ENCODE results near the gene PHACTR1.
A peak's percentile ranks its signal among the peaks of the same experiment; 100 is the strongest.

The PHACTR1 gene

GRCh38 chr6:13262302-13263230 is 546.0 kb downstream of the PHACTR1 start:
- no peak for DNase-seq (ENCODE audit: low read depth in 2 of 2)

GRCh38 chr6:13263669-13264068 is 547.1 kb downstream of the PHACTR1 start:
- no peak for DNase-seq (ENCODE audit: low read depth in 2 of 2)

- DNase-seq (ENCODE audit: low read depth in 2 of 2) = no peak
Observed at GRCh38 chr6:13267142-13267651, 550.6 kb downstream of the PHACTR1 start.

DNA sequence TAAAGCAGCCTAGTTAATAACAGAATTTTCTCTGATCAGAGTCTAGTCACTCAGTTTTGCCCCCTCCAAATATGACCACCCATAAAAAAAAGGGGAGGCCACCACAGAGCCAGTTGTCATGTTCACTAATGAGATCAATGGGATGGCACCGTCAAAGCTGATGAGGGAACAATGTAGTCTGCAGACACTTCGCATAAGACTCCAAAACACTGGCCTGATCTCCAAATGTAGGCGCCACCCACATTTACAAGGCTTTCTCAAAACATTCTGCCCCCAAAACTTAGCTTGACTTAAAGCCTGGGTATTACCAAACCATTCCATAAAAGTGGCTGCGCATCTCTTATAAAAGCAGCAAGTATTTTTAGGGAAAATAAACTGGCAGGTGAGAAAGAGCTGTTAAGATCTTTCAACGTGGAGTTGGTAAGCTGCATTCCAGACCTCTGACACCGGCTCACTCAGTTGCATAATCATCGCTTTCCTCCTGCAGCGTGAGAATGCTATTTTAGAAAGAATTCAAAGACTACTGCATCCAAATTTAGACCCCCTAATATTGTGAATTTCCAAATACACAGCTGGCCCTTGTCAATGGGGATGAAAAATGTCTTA is 552.4 kb downstream of the PHACTR1 start:
- DNase-seq (ENCODE audit: low read depth in 2 of 2) = no peak

DNA sequence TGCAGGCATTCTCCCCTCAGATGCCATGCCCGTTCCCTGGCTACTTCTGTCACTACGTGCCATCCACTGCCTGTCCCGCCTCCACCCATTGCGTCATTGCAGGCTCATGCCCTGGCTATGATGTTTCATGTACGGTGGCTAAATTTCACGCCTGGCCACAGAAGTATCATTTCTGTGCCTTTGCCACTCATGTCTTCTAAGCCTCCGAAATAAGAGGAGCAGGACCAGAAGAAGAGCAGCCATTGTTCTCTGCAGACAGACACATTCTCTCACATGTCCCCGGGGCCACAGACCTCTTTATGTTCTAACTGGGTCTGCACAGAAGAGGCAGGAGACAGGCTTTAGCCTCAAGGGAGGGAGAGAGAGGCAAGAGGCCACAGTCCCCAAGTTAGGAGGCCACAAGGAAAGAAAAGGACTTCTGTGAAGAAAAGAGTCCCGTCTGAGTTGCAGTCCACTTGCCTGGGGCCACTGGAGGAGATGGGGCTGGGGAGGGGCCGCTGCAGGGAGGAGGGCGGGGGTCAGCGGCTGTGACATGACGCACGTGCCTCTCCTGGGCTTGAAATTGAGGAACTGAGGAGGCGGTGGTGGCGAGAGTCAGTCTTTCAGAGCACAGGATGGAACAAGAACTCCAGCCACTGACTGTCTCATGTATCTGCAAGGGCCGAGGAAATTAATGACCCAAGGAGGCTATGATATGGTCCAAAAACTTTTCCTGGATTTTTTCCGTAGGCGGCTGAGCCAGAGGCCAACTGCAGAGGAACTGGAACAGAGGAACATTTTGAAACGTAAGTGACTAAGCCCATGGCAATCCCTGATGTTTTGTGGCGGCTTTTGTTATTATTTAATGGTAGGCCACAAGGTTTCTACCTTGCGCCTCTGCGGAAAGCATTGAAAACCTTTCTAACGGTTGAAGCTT is 555.8 kb downstream of the PHACTR1 start:
- peak in 1 of 2 donors; percentile 7 for DNase-seq (ENCODE audit: low read depth in 2 of 2)

DNA sequence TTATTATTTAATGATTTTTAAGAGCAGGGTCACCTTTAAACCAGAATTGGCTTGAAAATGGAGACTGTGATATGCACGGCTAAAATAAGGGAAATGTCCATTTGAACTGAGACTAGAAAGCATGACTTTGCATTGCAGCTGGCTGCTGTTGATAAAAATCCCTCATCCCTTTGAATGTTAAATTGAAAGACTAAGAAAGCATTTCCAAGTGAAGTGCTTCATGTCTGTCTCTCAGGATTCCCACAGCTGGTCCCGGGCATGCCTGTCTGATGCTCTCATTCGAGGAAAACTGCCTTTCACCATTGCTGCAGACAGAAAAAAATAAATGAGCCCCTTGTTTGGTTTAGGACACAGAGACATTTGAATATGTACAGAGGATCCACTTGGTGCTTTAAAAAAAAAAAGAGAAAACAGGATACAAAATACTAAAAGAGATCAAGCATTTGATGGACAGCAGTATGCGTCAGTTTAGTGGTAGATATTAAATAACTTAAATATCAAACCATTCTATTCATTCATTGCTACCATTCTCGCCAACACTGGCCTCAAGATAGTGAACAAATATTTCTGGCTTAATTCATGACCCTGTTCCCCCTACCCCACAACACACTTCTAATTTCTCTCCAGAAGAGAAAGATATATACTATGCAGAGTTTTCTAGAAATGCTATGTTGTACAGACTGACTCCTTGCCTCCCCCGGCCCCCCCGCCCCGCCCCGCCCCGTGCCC is 556.8 kb downstream of the PHACTR1 start:
- DNase-seq (ENCODE audit: low read depth in 2 of 2) = no peak

DNA sequence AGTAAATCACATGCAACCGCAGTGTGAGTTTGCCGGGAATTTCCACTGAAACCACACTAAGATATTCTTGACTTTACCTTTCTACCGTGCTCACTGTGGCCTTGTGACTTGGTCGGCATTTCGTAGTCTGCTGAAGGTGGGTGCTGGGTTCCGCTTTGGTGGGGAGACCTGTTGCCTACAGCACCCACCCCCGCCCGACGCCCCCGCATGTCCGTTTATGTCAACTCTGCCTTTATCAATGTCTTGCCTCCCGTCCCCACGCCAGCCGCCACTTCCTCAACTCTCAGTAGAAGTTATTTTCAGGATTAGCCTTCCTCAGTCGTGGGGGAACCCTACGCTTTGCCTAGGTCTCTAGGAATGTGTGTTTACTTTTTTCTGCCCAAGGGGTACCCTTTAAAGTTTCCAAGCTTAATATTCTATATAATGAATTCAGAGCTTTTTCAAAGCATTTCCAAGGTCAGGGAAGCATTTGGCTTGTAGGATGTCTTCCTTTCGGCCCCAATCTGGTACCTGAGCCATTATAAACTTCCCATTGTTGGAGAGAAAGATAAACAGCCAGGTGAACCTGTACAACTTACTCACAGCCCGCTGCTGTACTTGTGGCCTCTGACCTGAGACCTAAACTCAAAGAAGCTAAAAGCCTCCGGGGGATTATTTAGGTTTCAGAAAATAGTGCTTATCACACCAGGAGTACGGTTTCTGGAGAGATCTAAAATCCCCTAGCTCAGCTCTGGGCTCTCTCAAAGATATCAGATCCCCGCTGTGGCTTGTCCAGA is 557.6 kb downstream of the PHACTR1 start:
- peak; percentile 78 to 80 for DNase-seq (ENCODE audit: low read depth in 2 of 2)

DNA sequence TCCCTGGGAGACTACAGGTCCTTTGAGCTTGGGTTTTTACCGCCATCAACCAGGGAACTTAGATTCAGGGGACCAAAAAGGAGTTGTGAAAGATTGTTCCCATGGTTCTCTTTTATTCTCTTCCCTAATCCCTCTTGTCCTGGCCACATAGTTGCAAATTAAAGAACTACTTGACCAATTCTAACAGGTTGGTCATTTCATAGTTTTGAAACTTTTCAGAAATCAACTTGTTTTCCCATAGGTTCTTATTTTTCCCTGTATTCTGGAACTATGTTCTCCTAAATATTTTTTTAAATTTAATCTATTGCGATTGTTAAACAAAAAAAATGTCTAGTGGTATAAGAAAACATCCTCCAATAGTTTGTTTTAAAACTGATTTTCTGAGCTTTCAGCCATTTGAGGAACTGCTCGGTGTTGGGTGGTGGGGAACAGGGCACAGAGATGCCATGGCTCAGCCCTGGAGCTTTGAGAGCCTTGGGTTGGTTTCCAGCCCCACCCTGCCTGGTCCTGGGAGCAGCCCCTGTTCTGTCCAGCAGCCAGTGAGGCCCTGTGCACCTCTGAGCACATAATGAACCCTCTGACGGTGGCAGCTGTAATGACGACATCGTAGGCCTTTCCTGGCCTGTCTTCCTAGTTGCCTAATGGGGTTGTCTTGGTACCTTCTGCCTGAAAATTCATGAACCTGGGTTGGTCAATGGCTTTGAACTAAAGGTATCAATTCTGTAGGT is 558.3 kb downstream of the PHACTR1 start:
- DNase-seq (ENCODE audit: low read depth in 2 of 2) = no peak

DNA sequence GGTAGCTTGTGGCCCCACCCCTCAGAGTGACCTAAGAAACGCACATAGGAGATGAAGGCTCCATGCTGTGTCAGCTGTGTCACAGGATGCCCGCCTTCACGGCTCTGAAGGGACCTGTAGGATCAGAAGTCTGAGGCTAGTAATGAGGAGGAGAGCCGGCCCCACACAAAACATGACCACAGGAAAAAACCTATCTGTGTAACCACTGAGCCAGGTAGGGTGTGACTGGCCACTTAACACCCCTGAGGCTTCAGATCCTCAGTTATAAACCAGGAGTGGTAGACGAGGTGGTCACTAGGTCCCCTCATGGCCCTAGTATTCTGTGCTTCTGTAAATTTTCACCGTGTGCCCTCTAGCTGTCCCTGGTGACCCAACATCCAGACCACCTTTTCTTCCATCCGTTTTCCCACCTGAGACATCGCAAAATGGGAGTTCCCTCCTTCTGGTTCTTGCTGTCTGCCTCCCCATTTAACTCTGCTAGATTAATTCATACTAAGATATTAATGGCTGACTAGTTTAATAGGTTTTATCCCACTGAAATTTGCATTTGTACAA is 558.9 kb downstream of the PHACTR1 start:
- no peak for DNase-seq (ENCODE audit: low read depth in 2 of 2)

- no peak for DNase-seq (ENCODE audit: low read depth in 2 of 2)
Observed at GRCh38 chr6:13277231-13277630, 560.7 kb downstream of the PHACTR1 start.

GRCh38 chr6:13278164-13278563 is 561.6 kb downstream of the PHACTR1 start:
- DNase-seq (ENCODE audit: low read depth in 2 of 2) = no peak

DNA sequence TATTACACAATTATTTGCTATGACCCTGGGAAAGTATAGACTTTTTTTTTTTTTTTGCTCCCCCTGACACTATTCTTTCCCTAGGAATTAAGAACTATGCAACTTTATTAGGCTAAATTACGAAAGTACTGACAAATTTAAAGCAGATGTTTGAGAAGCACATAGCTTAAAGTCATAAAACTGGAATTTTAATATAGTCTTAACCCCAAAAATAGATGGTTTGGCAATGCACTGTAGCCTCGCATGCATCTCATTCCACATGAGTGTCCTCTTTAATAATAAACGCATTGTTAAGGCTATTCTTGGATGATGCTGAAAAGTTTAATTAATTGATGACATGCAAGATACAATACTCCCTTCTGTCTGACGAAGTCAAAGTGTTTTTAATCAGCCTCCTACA is 562.4 kb downstream of the PHACTR1 start:
- DNase-seq (ENCODE audit: low read depth in 2 of 2) = no peak

- DNase-seq (ENCODE audit: low read depth in 2 of 2) = no peak
Observed at GRCh38 chr6:13280254-13280653, 563.7 kb downstream of the PHACTR1 start.

GRCh38 chr6:13281686-13282085 is 565.1 kb downstream of the PHACTR1 start:
- DNase-seq (ENCODE audit: low read depth in 2 of 2) = no peak

GRCh38 chr6:13282393-13283069 is 566.0 kb downstream of the PHACTR1 start:
- DNase-seq (ENCODE audit: low read depth in 2 of 2) = no peak

DNA sequence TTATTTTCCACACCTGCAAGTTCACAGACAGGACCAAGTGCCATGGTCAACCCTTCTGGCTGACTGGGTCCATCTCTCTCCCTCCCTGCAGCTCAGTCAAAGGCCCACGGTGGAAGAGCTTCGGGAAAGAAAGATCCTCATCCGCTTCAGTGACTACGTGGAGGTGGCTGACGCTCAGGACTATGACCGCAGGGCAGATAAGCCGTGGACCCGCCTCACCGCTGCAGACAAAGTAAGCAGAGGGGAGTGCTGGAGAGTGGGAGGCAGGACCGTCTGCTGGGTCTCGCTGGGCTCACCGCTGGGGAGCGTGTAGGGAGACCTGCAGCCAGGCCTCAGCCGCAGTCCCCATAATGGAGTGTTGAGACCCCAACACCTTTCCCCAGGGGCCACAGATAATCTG is 566.8 kb downstream of the PHACTR1 start:
- no peak for DNase-seq (ENCODE audit: low read depth in 2 of 2)

DNA sequence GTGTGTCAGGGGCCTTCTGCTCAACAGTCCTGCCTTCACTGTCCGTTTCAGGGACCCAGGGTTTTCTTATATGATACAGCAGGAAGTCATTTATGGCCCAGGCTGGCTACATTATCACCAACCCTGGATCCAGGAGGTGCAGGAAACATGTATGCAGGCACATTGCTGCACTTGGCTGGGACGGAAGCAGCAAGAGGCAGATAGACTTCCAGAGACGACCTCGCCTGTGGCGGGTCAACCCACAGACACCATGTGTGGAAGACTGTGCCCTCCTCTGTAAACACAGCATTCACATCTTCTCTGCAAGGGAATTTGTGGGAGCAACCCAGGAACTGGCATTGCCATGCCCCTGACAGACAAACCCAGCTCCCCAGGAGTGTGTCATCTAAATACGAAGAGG is 568.1 kb downstream of the PHACTR1 start:
- DNase-seq (ENCODE audit: low read depth in 2 of 2) = no peak

DNA sequence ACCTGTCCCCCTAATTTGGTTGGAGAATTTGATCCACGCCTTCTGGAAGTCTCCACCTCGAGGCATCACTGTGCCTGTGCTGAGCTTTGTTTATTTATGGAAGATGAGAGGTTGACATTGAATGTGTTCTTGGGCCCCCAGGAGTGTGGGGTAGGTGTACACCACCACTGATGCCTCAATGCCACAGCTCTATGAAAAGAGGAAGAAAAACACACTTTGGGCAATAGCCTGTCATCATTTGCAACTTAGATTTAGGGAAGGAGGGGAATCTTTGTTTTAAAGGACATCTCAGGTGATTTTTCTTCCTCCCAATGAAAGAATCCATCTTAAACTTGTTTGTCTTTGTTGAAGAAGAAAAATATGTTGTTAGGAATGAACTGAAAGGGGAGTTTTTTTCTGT is 569.1 kb downstream of the PHACTR1 start:
- DNase-seq (ENCODE audit: low read depth in 2 of 2) = no peak

DNA sequence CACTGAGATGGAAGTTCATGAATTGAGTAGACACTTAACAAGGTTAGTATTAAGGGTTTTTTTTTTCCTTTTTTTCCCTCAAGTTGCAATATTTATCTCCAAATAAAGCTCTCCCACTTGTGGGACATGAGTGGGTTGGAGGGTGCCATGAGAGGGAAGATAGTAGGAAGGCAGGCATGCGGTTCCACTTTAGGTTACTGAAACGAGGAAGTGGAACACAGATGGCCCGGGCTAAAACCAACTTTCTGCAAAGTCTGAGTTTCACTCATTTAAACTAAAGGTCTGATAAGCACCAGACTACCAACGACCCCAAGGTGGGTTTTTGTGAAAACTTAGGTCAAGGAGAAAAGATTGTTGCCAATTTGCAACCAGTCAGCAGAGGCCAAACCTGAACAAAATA is 569.6 kb downstream of the PHACTR1 start:
- DNase-seq (ENCODE audit: low read depth in 2 of 2) = no peak

Measured in stimulated activated CD8-positive, alpha-beta memory T cell treated with anti-CD3 and anti-CD28 coated beads, Interleukin-7, amount 100 ng/mL, for 4 hours (primary cell).